SK-N-SH treated with all-trans-retinoic acid at 6 μM for 48 hours (cell line): ENCODE results near the gene ESRRA.

Experiments used
- ATAC-seq: fragments of 200-7000 bp; cut with Tn5 transposase; 3 replicates; pipeline ENCODE4 v1.9.1; 2020; ENCODE audit warnings: mild to moderate bottlenecking, moderate library complexity
- ARNTL ChIP-seq: fragments of 450-650 bp; formaldehyde crosslinking; IDR thresholded peaks from 2 replicates; pipeline ENCODE4 v1.5.0; 2020; ENCODE audit warnings: low read depth, mild to moderate bottlenecking, moderate library complexity, borderline replicate concordance
- CSDC2 ChIP-seq: fragments of 250-450 bp; sonication (Bioruptor Pico); IDR thresholded peaks from 2 replicates; pipeline ENCODE4 v1.5.0; 2020; ENCODE audit warnings: mild to moderate bottlenecking, moderate library complexity
- CSRNP3 ChIP-seq: fragments of 250-450 bp; sonication (Bioruptor Pico); IDR thresholded peaks from 2 replicates; pipeline ENCODE4 v1.5.1; 2021; ENCODE audit warnings: mild to moderate bottlenecking, moderate library complexity
- ESRRG ChIP-seq: fragments of 250-450 bp; sonication (Bioruptor Pico); IDR thresholded peaks from 2 replicates; pipeline ENCODE4 v1.6.1; 2021; ENCODE audit warnings: mild to moderate bottlenecking
- GLIS3 ChIP-seq: fragments of 250-450 bp; sonication (Bioruptor Pico); IDR thresholded peaks from 2 replicates; pipeline ENCODE4 v1.5.0; 2020; ENCODE audit warnings: mild to moderate bottlenecking, moderate library complexity
- ISL1 ChIP-seq: fragments of 250-450 bp; sonication (Bioruptor Pico); IDR thresholded peaks from 2 replicates; pipeline ENCODE4 v2.1.2; 2022; ENCODE audit warnings: mild to moderate bottlenecking, moderate library complexity
- OSR1 ChIP-seq: fragments of 250-450 bp; sonication (Bioruptor Pico); IDR thresholded peaks from 2 replicates; pipeline ENCODE4 v1.8.0; 2022; ENCODE audit warnings: moderate library complexity, mild to moderate bottlenecking, inconsistent platforms
- PATZ1 ChIP-seq: fragments of 250-450 bp; sonication (Bioruptor Pico); IDR thresholded peaks from 2 replicates; pipeline ENCODE4 v1.8.0; 2020; ENCODE audit warnings: mild to moderate bottlenecking, moderate library complexity, borderline replicate concordance
- POU6F1 ChIP-seq: fragments of 250-450 bp; sonication (Bioruptor Pico); IDR thresholded peaks from 2 replicates; pipeline ENCODE4 v1.8.0; 2021; ENCODE audit warnings: low read depth, mild to moderate bottlenecking, moderate library complexity, borderline replicate concordance
- PPARA ChIP-seq: fragments of 250-450 bp; sonication (Bioruptor Pico); IDR thresholded peaks from 2 replicates; pipeline ENCODE4 v1.5.0; 2020; ENCODE audit warnings: mild to moderate bottlenecking, borderline replicate concordance
- SNAI2 ChIP-seq: fragments of 250-450 bp; sonication (Bioruptor Pico); IDR thresholded peaks from 2 replicates; pipeline ENCODE4 v1.5.0; 2020; ENCODE audit warnings: mild to moderate bottlenecking, moderate library complexity
- TCF4 ChIP-seq: fragments of 250-450 bp; sonication (Bioruptor Pico); IDR thresholded peaks from 2 replicates; pipeline ENCODE4 v1.8.0; 2021; ENCODE audit warnings: mild to moderate bottlenecking, moderate library complexity, borderline replicate concordance
- TOX ChIP-seq: fragments of 250-450 bp; sonication (Bioruptor Pico); IDR thresholded peaks from 2 replicates; pipeline ENCODE4 v1.8.0; 2021; ENCODE audit warnings: mild to moderate bottlenecking, moderate library complexity, borderline replicate concordance
- TSHZ2 ChIP-seq: fragments of 250-450 bp; sonication (Bioruptor Pico); IDR thresholded peaks from 2 replicates; pipeline ENCODE4 v1.5.0; 2020; ENCODE audit warnings: mild to moderate bottlenecking, moderate library complexity
- ZC3H10 ChIP-seq: fragments of 250-450 bp; sonication (Bioruptor Pico); IDR thresholded peaks from 2 replicates; pipeline ENCODE4 v1.5.1; 2021; ENCODE audit warnings: mild to moderate bottlenecking, moderate library complexity
- ZFP3 ChIP-seq: fragments of 250-450 bp; sonication (Bioruptor Pico); IDR thresholded peaks from 2 replicates; pipeline ENCODE4 v1.5.0; 2020; ENCODE audit warnings: mild to moderate bottlenecking, moderate library complexity
- ZFP30 ChIP-seq: fragments of 450-650 bp; formaldehyde crosslinking; IDR thresholded peaks from 2 replicates; pipeline ENCODE4 v1.5.0; 2022; ENCODE audit warnings: mild to moderate bottlenecking, moderate library complexity
- ZNF70 ChIP-seq: fragments of 450-650 bp; formaldehyde crosslinking; IDR thresholded peaks from 2 replicates; pipeline ENCODE4 v1.5.0; 2020; ENCODE audit warnings: mild to moderate bottlenecking, moderate library complexity
- ZNF8 ChIP-seq: fragments of 450-650 bp; formaldehyde crosslinking; IDR thresholded peaks from 2 replicates; pipeline ENCODE4 v1.5.0; 2020; ENCODE audit warnings: mild to moderate bottlenecking, moderate library complexity
- TF ChIP-seq, protein P1 (sequence below): fragments of 250-450 bp; sonication (Bioruptor Pico); IDR thresholded peaks from 2 replicates; pipeline ENCODE4 v1.5.1; 2020; ENCODE audit warnings: low read depth, mild to moderate bottlenecking, moderate library complexity

ESRRA gene

DNA sequence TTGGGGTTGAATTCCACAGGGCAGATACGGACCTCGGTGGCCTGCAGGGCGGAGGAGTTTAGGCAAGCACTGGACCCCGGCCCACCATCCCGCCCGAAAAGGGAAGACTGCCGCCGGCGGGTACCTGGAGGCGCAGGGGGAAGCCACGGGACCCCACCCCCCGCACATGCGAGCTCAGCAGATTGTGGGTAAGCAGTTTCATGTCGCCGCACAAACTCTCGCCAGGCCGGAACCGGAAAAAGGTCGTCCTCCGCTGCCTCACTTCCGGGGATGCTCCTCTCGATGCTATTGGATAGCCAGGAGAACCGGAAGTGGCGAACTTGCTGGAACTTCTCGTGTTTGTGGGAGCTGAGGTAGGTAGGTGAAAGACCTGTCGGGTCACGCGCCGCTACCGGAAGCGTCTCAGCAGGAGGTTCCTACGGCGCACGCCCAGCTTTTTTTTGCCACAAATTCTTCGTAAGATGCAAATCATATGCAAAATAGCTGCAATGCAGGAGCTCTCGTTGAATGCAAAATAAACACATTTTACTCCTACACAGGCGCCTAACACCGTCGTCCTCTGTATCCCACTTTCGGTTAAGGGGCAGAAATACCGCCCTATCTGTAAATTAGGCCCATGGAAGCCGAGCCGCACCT, 12.1 kb downstream of the ESRRA start, which contains the start of gene TRMT112 (continued):
- no peak for TF ChIP-seq POU6F1
- no peak for TF ChIP-seq ARNTL (CRISPR knock-in tag)
- no peak for TF ChIP-seq ZNF8 (CRISPR knock-in tag)
- no peak for TF ChIP-seq PPARA (CRISPR knock-in tag)
- TF ChIP-seq ZC3H10 (CRISPR knock-in tag) = no peak

DNA sequence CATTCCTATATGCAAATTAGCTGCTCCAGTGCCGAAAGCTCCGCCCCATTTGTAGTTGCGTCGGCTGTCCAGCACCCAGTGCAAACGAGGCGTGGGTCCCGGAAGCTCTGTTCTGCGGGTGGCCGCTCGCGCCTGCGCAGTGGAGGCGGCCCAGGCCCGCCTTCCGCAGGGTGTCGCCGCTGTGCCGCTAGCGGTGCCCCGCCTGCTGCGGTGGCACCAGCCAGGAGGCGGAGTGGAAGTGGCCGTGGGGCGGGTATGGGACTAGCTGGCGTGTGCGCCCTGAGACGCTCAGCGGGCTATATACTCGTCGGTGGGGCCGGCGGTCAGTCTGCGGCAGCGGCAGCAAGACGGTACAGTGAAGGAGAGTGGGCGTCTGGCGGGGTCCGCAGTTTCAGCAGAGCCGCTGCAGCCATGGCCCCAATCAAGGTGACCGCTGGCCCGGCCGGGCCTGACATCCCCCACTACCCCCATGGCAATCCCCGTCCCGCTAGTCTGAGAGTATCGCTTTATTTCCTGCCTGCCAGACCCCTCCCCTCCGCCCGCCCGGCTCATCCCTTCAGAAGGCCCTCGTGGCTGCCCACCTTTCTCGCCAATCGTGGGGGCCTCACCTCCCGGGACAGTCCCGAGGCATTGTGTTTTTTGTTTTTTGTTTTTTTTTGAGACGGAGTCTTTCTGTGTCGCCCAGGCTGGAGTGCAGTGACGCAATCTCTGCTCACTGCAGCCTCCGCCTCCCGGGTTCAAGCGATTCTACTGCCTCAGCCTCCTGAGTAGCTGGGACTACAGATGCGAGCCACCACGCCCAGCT, 12.8 kb downstream of the ESRRA start, which contains the start of gene PRDX5:
Gene PRDX5 (plus strand): TSS at position 161 of the 805 bp plus-strand sequence. CDS start 95 bp downstream, at position 256.
- ATAC-seq = peak; percentile 86

DNA sequence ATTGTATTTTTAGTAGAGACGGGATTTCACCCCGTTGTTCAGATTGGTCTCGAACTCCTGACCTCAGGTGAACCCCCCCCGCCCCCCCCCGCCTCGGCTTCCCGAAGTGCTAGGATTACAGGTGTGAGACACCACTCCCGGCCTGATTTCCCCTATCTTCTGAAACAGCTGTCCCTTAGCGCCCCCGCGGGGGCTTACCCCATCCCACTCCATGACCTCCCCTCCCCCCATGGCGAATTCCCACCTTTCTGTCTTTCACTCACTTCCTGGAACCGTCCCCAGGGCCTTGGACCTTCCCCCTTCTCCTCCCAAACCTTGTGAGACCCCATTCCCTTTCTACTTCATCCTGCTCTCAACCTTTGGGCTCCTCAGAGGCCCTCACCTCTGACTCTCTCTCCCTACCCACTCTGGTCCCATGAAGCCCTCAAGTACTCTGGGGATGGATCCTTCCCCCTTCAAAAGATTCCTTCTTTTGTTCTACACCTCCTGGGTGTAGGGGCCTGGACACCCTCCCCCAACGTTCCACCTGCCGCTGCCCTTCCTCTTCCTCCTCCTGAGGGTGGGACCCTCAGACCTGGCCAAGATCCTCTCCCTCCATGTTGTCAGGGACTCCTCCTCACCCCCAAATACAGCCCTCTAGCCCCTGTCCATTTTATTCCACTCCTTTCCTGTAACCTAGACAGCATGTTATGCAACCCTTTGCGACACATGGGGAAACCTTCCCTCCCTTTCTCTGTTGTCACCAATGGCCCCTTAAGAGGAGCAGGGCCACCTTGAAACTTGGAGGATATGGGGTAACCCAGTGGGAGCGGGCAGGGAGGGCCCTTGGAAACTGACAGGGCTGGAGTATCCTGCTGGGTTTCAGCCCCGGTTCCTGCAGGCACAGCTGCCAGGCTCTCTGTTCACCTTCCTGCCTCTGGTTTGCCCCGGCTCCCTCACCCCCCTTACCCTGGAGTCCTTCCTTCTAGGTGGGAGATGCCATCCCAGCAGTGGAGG, 13.7 kb downstream of the ESRRA start:
- ATAC-seq = no peak
- TF ChIP-seq TOX (CRISPR knock-in tag) = no peak
- TF ChIP-seq ZNF8 (CRISPR knock-in tag) = no peak

More for the DNA sequence above, 12.8 kb downstream of the ESRRA start, which contains the start of gene PRDX5:
- TF ChIP-seq CSRNP3 (CRISPR knock-in tag) (no peak), ZNF70 (CRISPR knock-in tag) (no peak), ZC3H10 (CRISPR knock-in tag) (no peak), PPARA (CRISPR knock-in tag) (no peak), GLIS3 (CRISPR knock-in tag) (no peak), ARNTL (CRISPR knock-in tag) (no peak), OSR1 (CRISPR knock-in tag) (no peak), ZFP3 (CRISPR knock-in tag) (no peak), TCF4 (no peak), ZFP30 (CRISPR knock-in tag) (no peak), ESRRG (CRISPR knock-in tag) (no peak), CSDC2 (CRISPR knock-in tag) (no peak)
- TF ChIP-seq, protein P1, sequence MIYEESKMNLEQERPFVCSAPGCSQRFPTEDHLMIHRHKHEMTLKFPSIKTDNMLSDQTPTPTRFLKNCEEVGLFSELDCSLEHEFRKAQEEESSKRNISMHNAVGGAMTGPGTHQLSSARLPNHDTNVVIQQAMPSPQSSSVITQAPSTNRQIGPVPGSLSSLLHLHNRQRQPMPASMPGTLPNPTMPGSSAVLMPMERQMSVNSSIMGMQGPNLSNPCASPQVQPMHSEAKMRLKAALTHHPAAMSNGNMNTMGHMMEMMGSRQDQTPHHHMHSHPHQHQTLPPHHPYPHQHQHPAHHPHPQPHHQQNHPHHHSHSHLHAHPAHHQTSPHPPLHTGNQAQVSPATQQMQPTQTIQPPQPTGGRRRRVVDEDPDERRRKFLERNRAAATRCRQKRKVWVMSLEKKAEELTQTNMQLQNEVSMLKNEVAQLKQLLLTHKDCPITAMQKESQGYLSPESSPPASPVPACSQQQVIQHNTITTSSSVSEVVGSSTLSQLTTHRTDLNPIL (CRISPR knock-in tag) = no peak

DNA sequence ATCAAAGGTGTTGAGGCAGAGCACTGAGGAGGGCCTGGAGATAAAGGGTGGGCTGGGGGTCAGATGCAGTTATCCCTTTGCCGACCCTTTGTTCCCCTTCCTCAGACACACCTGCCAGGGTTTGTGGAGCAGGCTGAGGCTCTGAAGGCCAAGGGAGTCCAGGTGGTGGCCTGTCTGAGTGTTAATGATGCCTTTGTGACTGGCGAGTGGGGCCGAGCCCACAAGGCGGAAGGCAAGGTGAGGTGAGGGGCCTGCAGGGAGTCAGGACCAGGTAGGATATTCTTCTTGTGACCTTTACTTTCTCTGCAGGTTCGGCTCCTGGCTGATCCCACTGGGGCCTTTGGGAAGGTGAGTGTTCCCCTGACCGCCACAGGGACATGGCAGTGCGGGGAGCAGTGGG, 15.2 kb downstream of the ESRRA start:
- ATAC-seq = no peak
- TF ChIP-seq SNAI2 = no peak

DNA sequence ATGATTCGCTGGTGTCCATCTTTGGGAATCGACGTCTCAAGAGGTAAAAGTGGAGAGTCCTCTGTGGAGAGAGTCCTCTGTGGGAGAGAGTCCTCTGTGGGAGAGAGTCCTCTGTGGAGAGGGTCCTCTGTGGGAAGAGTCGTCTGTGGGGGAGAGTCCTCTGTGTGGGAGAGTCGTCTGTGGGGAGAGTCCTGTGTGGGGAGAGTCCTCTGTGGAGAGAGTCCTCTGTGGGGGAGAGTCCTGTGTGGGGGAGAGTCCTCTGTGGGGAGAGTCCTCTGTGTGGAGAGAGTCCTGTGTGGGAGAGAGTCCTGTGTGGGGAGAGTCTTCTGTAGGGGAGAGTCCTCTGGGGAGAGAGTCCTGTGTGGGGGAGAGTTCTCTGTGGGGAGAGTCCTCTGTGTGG, 15.7 kb downstream of the ESRRA start:
- ATAC-seq = no peak
- TF ChIP-seq PATZ1 (CRISPR knock-in tag) = no peak
- no peak for TF ChIP-seq ARNTL (CRISPR knock-in tag)
- TF ChIP-seq TSHZ2 (CRISPR knock-in tag) = no peak
- TF ChIP-seq ZNF8 (CRISPR knock-in tag) = no peak
- no peak for TF ChIP-seq OSR1 (CRISPR knock-in tag)
- no peak for TF ChIP-seq ESRRG (CRISPR knock-in tag)
- no peak for TF ChIP-seq ZFP3 (CRISPR knock-in tag)
- TF ChIP-seq TOX (CRISPR knock-in tag) = no peak
- TF ChIP-seq CSRNP3 (CRISPR knock-in tag) = no peak
- no peak for TF ChIP-seq GLIS3 (CRISPR knock-in tag)
- TF ChIP-seq ISL1 (CRISPR knock-in tag) = no peak
- no peak for TF ChIP-seq ZFP30 (CRISPR knock-in tag)
